SU-DHL-6 (cell line): Measurements from ENCODE around the gene CYSTM1.

Source experiments
- H2AFZ ChIP-seq: fragments of 200-600 bp; sonication (generic); 2 replicates; pipeline ENCODE4 v1.6.1; 2014; ENCODE audit warnings: low read depth, mild to moderate bottlenecking, moderate library complexity, mixed read lengths, antibody characterized with exemption, low read length; ENCODE audit not compliant: severe bottlenecking
- H3F3A ChIP-seq: fragments of 200-600 bp; shearing (Covaris generic); 2 replicates; pipeline ENCODE4 v1.6.0; 2016; ENCODE audit warnings: antibody characterized with exemption, mild to moderate bottlenecking; ENCODE audit not compliant: insufficient read depth
- H3K27ac ChIP-seq: fragments of 200-600 bp; sonication (generic); 2 replicates; pipeline ENCODE4 v1.5.1; 2016; ENCODE audit warnings: low read depth, mild to moderate bottlenecking, low read length, moderate library complexity, mixed read lengths
- H3K27me3 ChIP-seq: fragments of 200-600 bp; sonication (generic), shearing (Covaris generic); 2 replicates; pipeline ENCODE4 v1.6.0; 2014; ENCODE audit warnings: mild to moderate bottlenecking, low read length
- H3K36me3 ChIP-seq: fragments of 200-600 bp; sonication (generic); 2 replicates; pipeline ENCODE4 v1.6.1; 2014; ENCODE audit warnings: mild to moderate bottlenecking, low read length, mixed read lengths
- H3K4me2 ChIP-seq: fragments of 300-600, 200-600 bp; shearing (Covaris generic), sonication (generic); 2 replicates; pipeline ENCODE4 v1.6.0; 2014; ENCODE audit warnings: low read length, low read depth, mild to moderate bottlenecking; ENCODE audit not compliant: poor library complexity, severe bottlenecking
- H3K4me3 ChIP-seq: fragments of 200-600 bp; sonication (generic); 2 replicates; pipeline ENCODE4 v1.5.1; 2014; ENCODE audit warnings: antibody characterized with exemption, low read length, mild to moderate bottlenecking, mixed read lengths; ENCODE audit not compliant: insufficient read depth, poor library complexity, severe bottlenecking
- H3K79me2 ChIP-seq: fragments of 200-600 bp; sonication (generic); 2 replicates; pipeline ENCODE4 v1.6.1; 2014; ENCODE audit warnings: mild to moderate bottlenecking, low read length, moderate library complexity; ENCODE audit not compliant: insufficient read depth
- H3K9ac ChIP-seq: fragments of 200-600 bp; sonication (generic); 2 replicates; pipeline ENCODE4 v1.7.0; 2014; ENCODE audit warnings: mild to moderate bottlenecking, low read length
- H3K9me2 ChIP-seq: fragments of 200-600 bp; sonication (generic); replicated peaks from 2 replicates; pipeline ENCODE4 v1.6.1; 2014; ENCODE audit warnings: low read length; ENCODE audit not compliant: insufficient read depth
- H3K9me3 ChIP-seq: fragments of 200-600 bp; sonication (generic); 2 replicates; pipeline ENCODE4 v1.6.1; 2014; ENCODE audit warnings: low read length, mixed read lengths; ENCODE audit not compliant: insufficient read depth
- H4K20me1 ChIP-seq: fragments of 200-600 bp; sonication (generic); 2 replicates; pipeline ENCODE4 v1.6.1; 2014; ENCODE audit warnings: low read depth, mild to moderate bottlenecking, antibody characterized with exemption, low read length, moderate library complexity, mixed read lengths
- CTCF ChIP-seq: fragments of 200-600 bp; sonication (generic); IDR thresholded peaks from one replicate; pipeline ENCODE4 v1.5.1; 2017; ENCODE audit warnings: antibody characterized with exemption, mild to moderate bottlenecking, low read length, moderate library complexity; ENCODE audit not compliant: insufficient read depth, poor library complexity, severe bottlenecking
- EZH2phosphoT487 ChIP-seq: fragments of 200-600 bp; sonication (generic), shearing (Covaris generic); conservative IDR thresholded peaks from 2 replicates; pipeline ENCODE4 v1.6.1; 2018; ENCODE audit warnings: mild to moderate bottlenecking, antibody characterized with exemption, low read length, moderate library complexity, mixed read lengths

Gene CYSTM1

GRCh38 chr5:140175367-140176030, 511 bp downstream of the CYSTM1 start:
- Histone ChIP-seq H3K27ac (no peak overlapping the region), H3K36me3 (no peaks in the 10 kb centered on the region), H2AFZ (peak overlapping the region; percentile 81), H3K27me3 (no peaks in the 10 kb centered on the region), H3K4me3 (peak overlapping the region; percentile 71), H3F3A (0 out of 2 replicates have a peak, but pooled peaks cover 3% of the 10 kb centered on the region), H3K4me2 (peak overlapping the region; percentile 74), H3K9me3 (no peaks in the 10 kb centered on the region), H3K9ac (peak overlapping the region; percentile 64), H4K20me1 (no peaks in the 10 kb centered on the region), H3K79me2 (no peaks in the 10 kb centered on the region), H3K9me2 (no peaks in the 10 kb centered on the region)
- TF ChIP-seq CTCF (no peak), EZH2phosphoT487 (no peak)

DNA sequence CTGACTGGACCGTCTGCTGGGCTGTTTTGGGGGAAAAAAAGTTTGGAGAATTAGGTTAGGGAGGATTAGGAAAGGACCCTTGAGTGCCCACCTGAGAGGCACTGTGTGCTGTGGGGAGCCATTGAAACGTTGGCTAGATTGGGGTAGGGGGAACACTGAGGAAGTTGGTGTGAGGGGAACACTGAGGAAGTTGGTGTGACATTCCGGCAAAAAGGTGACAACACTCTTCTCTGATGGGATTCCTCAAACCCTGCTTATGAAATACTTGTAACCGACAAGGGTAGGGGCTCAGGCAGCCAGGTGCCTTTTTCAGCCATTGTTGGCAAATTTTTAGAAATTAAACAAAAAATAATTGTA, 1.0 kb downstream of the CYSTM1 start:
- peak overlapping the region; percentile 71 for H3K4me3 ChIP-seq
- peak overlapping the region; percentile 64 for H3K9ac ChIP-seq
- TF ChIP-seq EZH2phosphoT487 (no peak), CTCF (no peak)
- H3K9me3 ChIP-seq, result no peaks in the 10 kb centered on the region
- no peak overlapping the region for H3K27ac ChIP-seq
- H3K9me2 ChIP-seq, result no peaks in the 10 kb centered on the region
- no peaks in the 10 kb centered on the region for H3K27me3 ChIP-seq
- peak overlapping the region; percentile 81 for H2AFZ ChIP-seq
- H3K36me3 ChIP-seq, result no peaks in the 10 kb centered on the region
- H3K4me2 ChIP-seq, result peak overlapping the region; percentile 74
- H3F3A ChIP-seq, result 0 out of 2 replicates have a peak, but pooled peaks cover 3% of the 10 kb centered on the region
- H4K20me1 ChIP-seq, result no peaks in the 10 kb centered on the region
- no peaks in the 10 kb centered on the region for H3K79me2 ChIP-seq

DNA sequence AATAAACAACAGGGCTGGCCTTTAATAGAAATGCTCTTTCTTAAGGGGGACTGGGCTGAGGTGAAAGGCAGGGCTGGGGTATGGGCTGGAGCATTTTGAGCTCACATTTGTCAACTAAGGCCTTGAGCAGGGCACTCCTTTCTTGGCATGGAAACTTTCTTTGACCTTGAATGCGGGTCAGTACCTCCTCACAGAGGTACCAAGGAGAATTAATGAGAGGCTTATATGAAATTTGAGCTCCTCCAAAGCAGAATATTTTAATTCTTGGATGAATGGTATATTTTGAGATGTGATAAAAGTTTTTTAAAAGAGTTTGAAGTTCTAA, 3.1 kb downstream of the CYSTM1 start:
- H2AFZ ChIP-seq, result no peak overlapping the region
- no peaks in the 10 kb centered on the region for H4K20me1 ChIP-seq
- H3K4me3 ChIP-seq, result no peak overlapping the region
- no peak overlapping the region for H3K4me2 ChIP-seq
- TF ChIP-seq EZH2phosphoT487 (no peak), CTCF (no peak)
- no peak overlapping the region for H3K9ac ChIP-seq
- H3K27me3 ChIP-seq, result no peaks in the 10 kb centered on the region
- H3K27ac ChIP-seq, result no peak overlapping the region
- H3K79me2 ChIP-seq, result no peaks in the 10 kb centered on the region
- no peaks in the 10 kb centered on the region for H3K9me2 ChIP-seq
- H3F3A ChIP-seq, result 0 out of 2 replicates have a peak, but pooled peaks cover 3% of the 10 kb centered on the region
- H3K9me3 ChIP-seq, result no peaks in the 10 kb centered on the region
- no peaks in the 10 kb centered on the region for H3K36me3 ChIP-seq
